ENCODE results near the gene FGFBP1. TPM values are rescaled to one million over a fixed set of nuclear protein-coding genes. Genes with fewer than 3 reads are reported as not detected.

The FGFBP1 gene
- total and polyA plus RNA-seq, 2 donors (not counting 3 experiments of a cell fraction or from before 2014, with no cell fraction given): not detected

- TF ChIP-seq POLR2AphosphoS5 (IDR thresholded peaks at IDR 0.05; ENCODE audit: insufficient read depth, low read depth, low read length) (no peak), FOS (IDR thresholded peaks at IDR 0.05; ENCODE audit: borderline replicate concordance, insufficient read depth, low read length) (no peak), JUN (IDR thresholded peaks at IDR 0.05; ENCODE audit: borderline replicate concordance, insufficient read depth, insufficient read length, low read depth) (no peak), EZH2 (IDR thresholded peaks at IDR 0.05; ENCODE audit: borderline replicate concordance, low read depth, low read length, severe bottlenecking) (no peak), CTCF (IDR thresholded peaks at IDR 0.05; ENCODE audit: extremely low read depth in 1 of 2, insufficient read depth in 1 of 2, low read depth in 1 of 2, low read length in 2 of 2) (no peak), GATA2 (IDR thresholded peaks at IDR 0.05; ENCODE audit: insufficient read depth, insufficient read length, low read depth, low read length) (no peak), MYC (IDR thresholded peaks at IDR 0.05; ENCODE audit: low read depth, low read length) (no peak)
- Histone ChIP-seq H4K20me1 (replicated peaks; ENCODE audit: control insufficient read depth, extremely low read depth, insufficient read depth, low read length) (no peaks in the 10 kb centered on the region), H3K9me3 (replicated peaks; ENCODE audit: control insufficient read depth, insufficient read depth, low read length) (no peaks in the 10 kb centered on the region), H3K79me2 (ENCODE audit: control insufficient read depth, insufficient read depth, low read length) (no peaks in the 10 kb centered on the region), H3K9ac (replicated peaks; ENCODE audit: extremely low read depth, insufficient read depth, low read length) (no peak overlapping the region), H3K36me3 (ENCODE audit: control insufficient read depth in 2 of 2, extremely low read depth in 1 of 2, insufficient read depth in 2 of 2, low read length in 2 of 2) (no peaks in the 10 kb centered on the region), H3K9me1 (replicated peaks; ENCODE audit: control insufficient read depth, extremely low read depth, insufficient read depth, low read length) (no peaks in the 10 kb centered on the region), H3K4me3 (replicated peaks in 1 of 3; ENCODE audit: insufficient read depth in 1 of 3, low read depth in 1 of 3, low read length in 3 of 3) (no peak overlapping the region), H3K27ac (ENCODE audit: insufficient read depth, low read depth, low read length) (no peak overlapping the region), H3K4me1 (ENCODE audit: control insufficient read depth, extremely low read depth, insufficient read depth, low read length) (no peaks in the 10 kb centered on the region), H3K4me2 (ENCODE audit: insufficient read depth, low read length) (no peak overlapping the region), H3K27me3 (ENCODE audit: control insufficient read depth in 2 of 2, insufficient read depth in 2 of 2, low read length in 2 of 2) (peaks cover 3 to 8% of the 10 kb centered on the region in 2 experiments), H2AFZ (ENCODE audit: low read depth, low read length) (no peak overlapping the region)
- FAIRE-seq (no peak), DNase-seq (ENCODE audit: low read depth, low spot score) (no peak)
- ChIA-PET POLR2A (no interaction called here), CTCF (interaction anchor here (1.5 to 1.7 kb wide), 2 partner anchors 20 to 53 kb away, joined by 5 to 10 read pairs; no protein-coding TSS in a partner anchor)
- BruUV-seq (replicated peaks): no TSS peak
- intact Hi-C loops (cut with micrococcal nuclease): no loop called here
- dilution Hi-C loops (cut with MboI; ENCODE audit: extremely low pct_ligation_motif_present, low sequenced_read_pairs): no loop called here
Measured at GRCh38 chr4:15935504-15936402, 2.8 kb downstream of the FGFBP1 start.
